CD8-positive, alpha-beta memory T cell (primary cell): Measurements from ENCODE around the gene SLAMF1. TPM values are rescaled to one million over a fixed set of nuclear protein-coding genes. Genes with fewer than 3 reads are reported as not detected.

Experiments
- CTCF ChIA-PET: fragments of 350-600 bp; sonication (Branson Sonifier 250); formaldehyde crosslinking; loops from one replicate; lab custom pipeline; 2021; ENCODE audit warnings: antibody characterized with exemption; lab: Charles Lee
- POLR2A ChIA-PET: fragments of 350-600 bp; sonication (Branson Sonifier 250); formaldehyde crosslinking; loops from one replicate; lab custom pipeline; 2021; ENCODE audit warnings: antibody characterized with exemption; lab: Charles Lee
- DNase-seq, 5 donors: peaks; one replicate each; pipeline versions ENCODE4 v3.0.0 to v3.0.0-alpha.2; 2020 to 2022; ENCODE audit warnings: mixed read lengths in 1 of 5
- H3K27ac ChIP-seq: one replicate; pipeline ENCODE4 v1.7.0; 2013; ENCODE audit warnings: low read depth, mild to moderate bottlenecking, low read length, moderate library complexity
- H3K27me3 ChIP-seq: 2 replicates; pipeline ENCODE4 v1.7.0; 2013; ENCODE audit warnings: low read length, mild to moderate bottlenecking; ENCODE audit not compliant: insufficient read depth, poor library complexity, severe bottlenecking
- H3K36me3 ChIP-seq: 2 replicates; pipeline ENCODE4 v1.7.0; 2013; ENCODE audit warnings: mild to moderate bottlenecking, low read length, moderate library complexity; ENCODE audit not compliant: insufficient read depth
- H3K4me1 ChIP-seq: 2 replicates; pipeline ENCODE4 v1.7.0; 2013; ENCODE audit warnings: mild to moderate bottlenecking, low read length, moderate library complexity; ENCODE audit not compliant: insufficient read depth
- H3K4me3 ChIP-seq: 2 replicates; pipeline ENCODE4 v1.7.0; 2013; ENCODE audit warnings: mild to moderate bottlenecking, low read length
- H3K9me3 ChIP-seq: 2 replicates; pipeline ENCODE4 v1.7.0; 2013; ENCODE audit warnings: mild to moderate bottlenecking, low read length
- H3K27ac Mint-ChIP-seq, 8 donors: one replicate each; pipeline ENCODE4 v1.8.0; 2020 to 2021; ENCODE audit warnings: mixed read lengths in 8 of 8, mild to moderate bottlenecking in 6 of 8, inconsistent platforms in 3 of 8, moderate library complexity in 3 of 8
- H3K27me3 Mint-ChIP-seq, 2 donors: one replicate each; pipeline ENCODE4 v1.8.0; 2020 to 2021; ENCODE audit warnings: mixed read lengths in 2 of 2, mild to moderate bottlenecking in 1 of 2, moderate library complexity in 1 of 2
- H3K36me3 Mint-ChIP-seq, 3 donors: one replicate each; pipeline ENCODE4 v1.8.0; 2020 to 2021; ENCODE audit warnings: mixed read lengths in 3 of 3, inconsistent platforms in 1 of 3, mild to moderate bottlenecking in 1 of 3
- H3K4me1 Mint-ChIP-seq, 3 donors: one replicate each; pipeline ENCODE4 v1.8.0; 2020 to 2021; ENCODE audit warnings: mixed read lengths in 3 of 3, inconsistent platforms in 1 of 3, mild to moderate bottlenecking in 1 of 3
- H3K4me3 Mint-ChIP-seq, 7 donors: one replicate each; pipeline ENCODE4 v1.8.0; 2020 to 2021; ENCODE audit warnings: mixed read lengths in 7 of 7, mild to moderate bottlenecking in 6 of 7, moderate library complexity in 4 of 7, inconsistent platforms in 2 of 7
- H3K9me3 Mint-ChIP-seq, 5 donors: one replicate each; pipeline ENCODE4 v1.8.0; 2020 to 2022; ENCODE audit warnings: mixed read lengths in 5 of 5, mild to moderate bottlenecking in 3 of 5, moderate library complexity in 2 of 5, inconsistent platforms in 1 of 5
- polyA plus RNA-seq: library from polyadenylated mRNA; unstranded; fragments of 300-500 nt; fragmentation: Illumina TruSeq; gene quantifications from one replicate; pipeline ENCODE4 v1.2.3, GENCODE V29; 2021
- total RNA-seq, 2 experiments: library from RNA; stranded (reverse); gene quantifications; one replicate each; pipeline ENCODE4 v1.2.3, GENCODE V29; 2021

Gene SLAMF1
- total and polyA plus RNA-seq, 3 experiments from 2014 or later: 48.5 to 75.0 (median 74.0) TPM

DNA sequence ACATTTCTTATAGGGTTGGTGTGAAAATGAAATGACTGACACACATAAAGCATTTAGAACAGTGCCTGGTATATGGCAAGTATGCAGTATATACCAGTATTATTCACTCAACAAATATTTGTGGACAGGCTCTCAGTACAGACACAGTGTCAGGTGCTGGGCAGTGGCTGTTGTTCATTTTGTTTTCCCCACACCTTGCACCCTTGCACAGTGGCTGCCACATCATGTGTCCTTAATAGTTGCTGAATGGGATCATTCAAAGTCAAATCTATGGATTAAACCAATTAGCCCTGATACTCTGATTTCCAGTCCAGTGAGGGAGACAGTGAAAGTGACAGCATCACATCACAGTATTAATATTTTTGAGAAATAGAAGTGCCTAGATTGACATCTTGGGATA is 2.4 kb downstream of the SLAMF1 start:
- Histone ChIP-seq H3K4me1 (peaks cover 68% of the 10 kb centered on the region), H3K27me3 (no peaks in the 10 kb centered on the region), H3K36me3 (no peaks in the 10 kb centered on the region), H3K27ac (no peak overlapping the region), H3K9me3 (no peaks in the 10 kb centered on the region), H3K4me3 (peak overlapping the region; percentile 86)
- CTCF ChIA-PET: interaction anchor here (1.1 to 1.6 kb wide), 2 partner anchors 10 to 37 kb away, joined by 3 read pairs; no protein-coding TSS in a partner anchor
- peak overlapping the region; percentile 87 to 99 (median 97) for H3K27ac Mint-ChIP-seq
- H3K4me3 Mint-ChIP-seq: peak overlapping the region; percentile 94 to 100 (median 99)
- no peak for DNase-seq
- POLR2A ChIA-PET: interaction anchor here (0.6 kb wide), 1 partner anchor 20 kb away, joined by 3 read pairs; no protein-coding TSS in a partner anchor
- H3K4me1 Mint-ChIP-seq: peaks cover 71 to 88% (median 79%) of the 10 kb centered on the region in 3 donors
- H3K27me3 Mint-ChIP-seq: no peaks in the 10 kb centered on the region
- no peaks in the 10 kb centered on the region for H3K9me3 Mint-ChIP-seq
- peaks cover 20 to 38% (median 25%) of the 10 kb centered on the region in 3 donors for H3K36me3 Mint-ChIP-seq

DNA sequence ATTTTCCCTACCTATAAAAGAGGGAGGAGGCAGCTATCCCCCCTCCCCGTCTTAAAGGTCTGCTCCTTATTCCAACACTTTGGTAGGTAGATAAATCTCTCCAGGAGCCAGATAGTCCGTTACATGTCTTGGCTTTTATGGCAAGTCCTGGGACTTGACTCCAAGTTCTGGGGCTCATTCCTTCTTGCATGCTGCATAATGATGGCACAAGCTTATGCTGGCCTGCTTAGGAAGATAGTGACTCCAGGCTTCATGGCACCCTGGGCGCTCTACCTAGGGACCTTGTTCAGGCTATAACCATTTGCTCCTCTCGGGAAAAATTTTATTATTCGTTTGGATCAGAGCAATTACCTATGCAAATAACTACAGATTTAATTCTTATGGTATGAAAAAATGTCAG is 3.7 kb downstream of the SLAMF1 start:
- Mint-ChIP-seq H3K27me3 (no peaks in the 10 kb centered on the region), H3K36me3 (peaks cover 20 to 40% (median 25%) of the 10 kb centered on the region in 3 donors), H3K27ac (peak overlapping the region; percentile 87 to 99 (median 97)), H3K4me1 (peaks cover 72 to 89% (median 80%) of the 10 kb centered on the region in 3 donors), H3K4me3 (peak overlapping the region; percentile 94 to 100 (median 99)), H3K9me3 (no peaks in the 10 kb centered on the region)
- CTCF ChIA-PET: interaction anchor here (0.8 to 1.6 kb wide), 5 partner anchors 14 to 39 kb away, joined by 3 to 7 read pairs (median 4); no protein-coding TSS in a partner anchor
- Histone ChIP-seq H3K4me1 (peaks cover 73% of the 10 kb centered on the region), H3K4me3 (peak overlapping the region; percentile 46), H3K27me3 (no peaks in the 10 kb centered on the region), H3K36me3 (no peaks in the 10 kb centered on the region), H3K9me3 (no peaks in the 10 kb centered on the region), H3K27ac (peak overlapping the region; percentile 3)
- POLR2A ChIA-PET: interaction anchor here (1.8 kb wide), 1 partner anchor 13 kb away, joined by 7 read pairs; no protein-coding TSS in a partner anchor
- DNase-seq: no peak

DNA sequence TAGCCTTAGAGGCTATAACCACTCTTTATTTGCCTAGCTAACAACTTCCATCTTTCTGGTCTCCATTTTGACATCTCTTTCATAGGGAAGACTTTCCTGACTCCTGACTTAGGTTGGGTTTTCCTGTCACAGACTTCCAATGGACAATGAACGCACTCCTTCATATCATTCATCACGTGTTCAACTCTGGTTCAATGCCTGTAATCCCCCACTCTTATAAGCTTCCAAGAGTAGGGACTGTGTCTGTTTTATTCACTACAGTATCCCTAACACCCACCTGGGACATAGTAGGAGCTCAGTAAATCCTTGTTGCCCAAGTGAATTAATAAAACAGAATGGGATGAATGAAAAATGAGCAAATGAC is 4.6 kb downstream of the SLAMF1 start:
- H3K27me3 ChIP-seq: no peaks in the 10 kb centered on the region
- POLR2A ChIA-PET: interaction anchor here (1.2 to 1.8 kb wide), 2 partner anchors 12 to 15 kb away, joined by 3 to 7 read pairs; no protein-coding TSS in a partner anchor
- peaks cover 3% of the 10 kb centered on the region for H3K36me3 ChIP-seq
- H3K27ac ChIP-seq: peak overlapping the region; percentile 20
- H3K4me3 ChIP-seq: peak overlapping the region; percentile 48
- CTCF ChIA-PET: interaction anchor here (1.5 to 1.6 kb wide), 3 partner anchors 13 to 33 kb away, joined by 6 to 7 read pairs (median 6); no protein-coding TSS in a partner anchor
- Mint-ChIP-seq H3K27ac (peak overlapping the region; percentile 87 to 99 (median 97)), H3K4me1 (peaks cover 73 to 89% (median 80%) of the 10 kb centered on the region in 3 donors), H3K4me3 (peak overlapping the region; percentile 88 to 100 (median 99)), H3K9me3 (no peaks in the 10 kb centered on the region), H3K36me3 (peaks cover 22 to 44% (median 25%) of the 10 kb centered on the region in 3 donors), H3K27me3 (peaks cover 0 to 1% of the 10 kb centered on the region in 2 donors)
- DNase-seq: no peak
- H3K9me3 ChIP-seq: no peaks in the 10 kb centered on the region
- H3K4me1 ChIP-seq: peaks cover 73% of the 10 kb centered on the region

DNA sequence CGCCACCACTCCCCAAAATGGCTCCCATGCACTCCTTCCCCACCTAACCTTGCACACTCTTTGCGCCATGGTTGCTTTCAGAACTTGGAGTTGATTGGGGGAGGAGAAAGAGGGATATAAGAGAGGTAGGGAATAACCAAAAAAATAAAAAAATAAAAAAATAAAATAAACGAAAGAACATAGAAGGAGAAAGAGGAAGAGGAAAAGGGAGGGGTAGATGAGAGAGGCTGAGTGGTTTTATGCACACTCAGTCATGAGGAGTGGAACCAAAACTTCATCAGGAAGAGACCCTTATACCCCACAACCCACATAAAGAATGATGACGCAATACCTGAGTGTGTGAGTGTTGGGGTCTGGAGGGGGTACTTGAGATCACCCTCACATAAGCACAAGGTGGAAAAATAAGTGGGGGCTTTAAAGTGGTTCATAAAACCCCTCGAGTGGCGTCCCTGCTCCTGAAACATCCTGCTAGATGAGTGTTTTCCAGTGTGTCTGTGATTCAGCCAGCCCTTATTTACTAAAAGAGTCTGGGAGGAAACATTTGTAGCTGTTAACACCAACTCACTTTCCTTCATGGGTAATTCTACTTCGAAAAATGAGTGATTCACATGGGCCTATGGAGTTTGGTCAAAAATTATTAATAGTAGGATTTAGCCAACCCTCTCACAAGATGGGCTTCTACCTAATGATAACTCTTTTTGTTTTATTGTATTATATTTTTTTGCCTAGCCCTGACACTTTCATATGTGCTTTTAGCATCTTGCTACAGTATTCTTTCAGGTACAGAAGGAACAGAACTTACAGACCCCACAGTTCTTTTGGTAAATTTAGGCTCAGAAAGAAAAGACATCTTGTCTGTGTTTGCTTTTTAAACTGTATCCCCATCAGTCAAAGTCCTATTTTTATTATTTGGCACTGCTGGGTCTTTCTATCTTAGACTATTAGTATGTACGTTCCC is 5.2 kb downstream of the SLAMF1 start:
- Mint-ChIP-seq H3K27ac (peak overlapping the region; percentile 90 to 99 (median 97)), H3K4me3 (peak overlapping the region; percentile 88 to 100 (median 99)), H3K4me1 (peaks cover 78 to 92% (median 85%) of the 10 kb centered on the region in 3 donors), H3K36me3 (peaks cover 28 to 44% (median 31%) of the 10 kb centered on the region in 3 donors), H3K27me3 (peaks cover 0 to 1% of the 10 kb centered on the region in 2 donors), H3K9me3 (no peaks in the 10 kb centered on the region)
- Histone ChIP-seq H3K27me3 (no peaks in the 10 kb centered on the region), H3K4me1 (peaks cover 78% of the 10 kb centered on the region), H3K9me3 (no peaks in the 10 kb centered on the region), H3K4me3 (peak overlapping the region; percentile 48), H3K27ac (peak overlapping the region; percentile 20), H3K36me3 (peaks cover 10% of the 10 kb centered on the region)
- POLR2A ChIA-PET: interaction anchor here (1.2 to 1.8 kb wide), 2 partner anchors 12 to 15 kb away, joined by 3 to 7 read pairs; no protein-coding TSS in a partner anchor
- CTCF ChIA-PET: interaction anchor here (1.2 to 1.6 kb wide), 4 partner anchors 12 to 34 kb away, joined by 6 to 7 read pairs (median 6); no protein-coding TSS in a partner anchor
- peak in 2 of 5 donors; percentile 50 to 57 for DNase-seq

DNA sequence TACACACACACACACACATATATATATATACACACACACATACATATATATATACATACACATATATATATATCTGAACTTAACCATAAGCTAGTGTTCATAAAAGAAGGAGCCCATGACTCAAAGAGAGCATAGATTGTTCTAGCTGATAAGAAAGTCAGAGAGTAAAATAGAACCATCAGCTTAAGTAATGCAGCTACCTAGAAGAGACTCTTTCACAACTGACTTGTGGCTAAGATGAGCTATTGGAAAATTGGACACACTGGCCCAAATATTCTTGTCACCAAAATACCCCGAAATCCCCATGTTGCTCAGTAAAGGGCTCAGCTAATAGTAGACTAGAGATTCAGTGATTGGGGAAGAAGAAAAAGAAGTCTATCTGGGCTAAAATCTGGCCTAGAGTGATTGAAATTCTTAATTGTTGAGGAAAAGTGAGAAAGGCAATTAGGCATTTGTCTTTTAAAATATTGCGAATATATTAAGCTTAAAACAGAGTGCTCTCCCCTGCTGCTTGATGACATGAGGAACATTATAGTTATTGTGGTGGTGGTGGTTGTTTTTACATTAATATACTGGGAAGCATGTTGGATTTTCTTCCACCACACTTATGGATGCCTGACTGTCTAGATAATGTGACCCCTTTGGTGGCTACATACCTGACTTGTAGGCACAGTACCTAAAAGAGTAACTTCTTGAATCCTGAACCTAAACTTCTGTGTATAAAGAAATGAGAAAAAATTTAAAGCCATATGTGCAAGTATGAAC is 6.3 kb downstream of the SLAMF1 start:
- no peak overlapping the region for H3K27ac ChIP-seq
- H3K27me3 Mint-ChIP-seq: peaks cover 0 to 1% of the 10 kb centered on the region in 2 donors
- H3K4me3 ChIP-seq: peak overlapping the region; percentile 26
- ChIA-PET CTCF (interaction anchor here (0.8 to 2.1 kb wide), 6 partner anchors 10 to 170 kb away, joined by 3 to 14 read pairs (median 3); no protein-coding TSS in a partner anchor), POLR2A (interaction anchor here (0.7 to 1.3 kb wide), 3 partner anchors 9 to 208 kb away, joined by 3 to 4 read pairs (median 3); no protein-coding TSS in a partner anchor)
- H3K4me1 ChIP-seq: peaks cover 88% of the 10 kb centered on the region
- peaks cover 24 to 44% (median 30%) of the 10 kb centered on the region in 3 donors for H3K36me3 Mint-ChIP-seq
- H3K27me3 ChIP-seq: no peaks in the 10 kb centered on the region
- H3K27ac Mint-ChIP-seq: peak overlapping the region; percentile 90 to 99 (median 97)
- peak overlapping the region; percentile 88 to 100 (median 99) for H3K4me3 Mint-ChIP-seq
- DNase-seq: no peak
- H3K9me3 Mint-ChIP-seq: no peaks in the 10 kb centered on the region
- peaks cover 20% of the 10 kb centered on the region for H3K36me3 ChIP-seq
- peaks cover 88 to 95% (median 94%) of the 10 kb centered on the region in 3 donors for H3K4me1 Mint-ChIP-seq
- H3K9me3 ChIP-seq: no peaks in the 10 kb centered on the region

DNA sequence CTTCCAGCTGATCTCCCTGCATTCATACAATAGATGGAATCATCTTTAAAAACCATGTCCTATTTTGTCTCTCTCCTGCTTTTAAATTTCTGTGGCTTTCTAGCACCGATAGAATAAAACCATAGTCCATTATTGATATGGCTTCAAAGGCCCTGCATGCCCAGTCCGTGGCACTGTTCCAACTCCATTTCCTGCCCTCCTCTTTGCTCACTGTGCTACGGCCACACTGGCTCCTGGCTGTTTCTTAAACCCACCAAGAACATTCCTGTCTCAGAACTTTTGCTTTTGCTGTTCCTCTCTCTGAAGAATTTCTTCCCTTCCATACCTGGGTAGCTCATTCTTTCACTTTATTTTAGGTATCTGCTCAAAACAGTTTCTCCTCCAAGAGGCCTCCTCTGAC is 7.2 kb downstream of the SLAMF1 start:
- H3K27me3 Mint-ChIP-seq: peaks cover 0 to 1% of the 10 kb centered on the region in 2 donors
- H3K4me3 ChIP-seq: peak overlapping the region; percentile 17
- H3K9me3 ChIP-seq: no peaks in the 10 kb centered on the region
- H3K36me3 ChIP-seq: peaks cover 20% of the 10 kb centered on the region
- peaks cover 18 to 42% (median 32%) of the 10 kb centered on the region in 3 donors for H3K36me3 Mint-ChIP-seq
- H3K4me1 Mint-ChIP-seq: peaks cover 94 to 99% (median 97%) of the 10 kb centered on the region in 3 donors
- H3K4me1 ChIP-seq: peaks cover 94% of the 10 kb centered on the region
- POLR2A ChIA-PET: interaction anchor here (0.9 to 1.3 kb wide), 2 partner anchors 9 to 10 kb away, joined by 3 to 4 read pairs; no protein-coding TSS in a partner anchor
- H3K27ac ChIP-seq: peak overlapping the region; percentile 4
- peak overlapping the region; percentile 90 to 97 (median 96) for H3K27ac Mint-ChIP-seq
- DNase-seq: peak in 1 of 5 donors; percentile 20
- peak overlapping the region; percentile 74 to 90 (median 84) for H3K4me3 Mint-ChIP-seq
- H3K9me3 Mint-ChIP-seq: no peaks in the 10 kb centered on the region
- CTCF ChIA-PET: interaction anchor here (0.8 to 2.1 kb wide), 6 partner anchors 11 to 169 kb away, joined by 3 to 14 read pairs (median 3); no protein-coding TSS in a partner anchor
- no peaks in the 10 kb centered on the region for H3K27me3 ChIP-seq

DNA sequence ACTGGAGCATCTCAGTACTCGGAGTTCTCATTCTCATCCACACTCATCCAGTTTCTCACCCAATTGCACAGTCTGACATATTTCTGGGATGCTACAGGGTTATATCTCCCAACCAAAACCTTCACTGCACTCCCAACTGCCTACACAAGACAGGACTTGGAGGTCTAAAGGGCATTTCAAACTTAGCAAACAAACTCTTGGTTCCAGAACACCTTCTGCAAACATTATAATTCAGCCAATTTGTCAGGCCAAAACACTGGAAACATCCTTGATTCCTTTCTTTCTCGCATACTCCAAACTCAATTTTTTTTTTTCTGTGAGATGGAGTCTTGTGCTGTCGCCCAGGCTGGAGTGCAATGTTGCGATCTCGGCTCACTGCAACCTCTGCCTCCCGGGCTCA is 7.9 kb downstream of the SLAMF1 start:
- Histone ChIP-seq H3K9me3 (no peaks in the 10 kb centered on the region), H3K27ac (peak overlapping the region; percentile 22), H3K36me3 (peaks cover 20% of the 10 kb centered on the region), H3K4me1 (peaks cover 96% of the 10 kb centered on the region), H3K27me3 (no peaks in the 10 kb centered on the region), H3K4me3 (peak overlapping the region; percentile 17)
- Mint-ChIP-seq H3K4me1 (peaks cover 94 to 99% (median 97%) of the 10 kb centered on the region in 3 donors), H3K36me3 (peaks cover 17 to 45% (median 32%) of the 10 kb centered on the region in 3 donors), H3K9me3 (no peaks in the 10 kb centered on the region), H3K27me3 (peaks cover 0 to 1% of the 10 kb centered on the region in 2 donors), H3K4me3 (peak overlapping the region; percentile 74 to 90 (median 84)), H3K27ac (peak overlapping the region; percentile 90 to 97 (median 96))
- ChIA-PET POLR2A (no interaction called here), CTCF (interaction anchor here (1.2 to 2.1 kb wide), 3 partner anchors 26 to 73 kb away, joined by 3 to 14 read pairs (median 3); no protein-coding TSS in a partner anchor)
- DNase-seq: no peak
